GM12872 (cell line): ENCODE data around the gene PLEKHG5.

Source experiments
- TF ChIP-seq, protein P1 (sequence below): IDR thresholded peaks from 3 replicates; pipeline ENCODE4 v1.5.1; 2011; ENCODE audit warnings: low read depth, mild to moderate bottlenecking, low read length, moderate library complexity; ENCODE audit not compliant: insufficient read depth

The PLEKHG5 gene

GRCh38 chr1:6506210-6507036 is 15.0 kb upstream of the PLEKHG5 start:
- TF ChIP-seq, protein P1, sequence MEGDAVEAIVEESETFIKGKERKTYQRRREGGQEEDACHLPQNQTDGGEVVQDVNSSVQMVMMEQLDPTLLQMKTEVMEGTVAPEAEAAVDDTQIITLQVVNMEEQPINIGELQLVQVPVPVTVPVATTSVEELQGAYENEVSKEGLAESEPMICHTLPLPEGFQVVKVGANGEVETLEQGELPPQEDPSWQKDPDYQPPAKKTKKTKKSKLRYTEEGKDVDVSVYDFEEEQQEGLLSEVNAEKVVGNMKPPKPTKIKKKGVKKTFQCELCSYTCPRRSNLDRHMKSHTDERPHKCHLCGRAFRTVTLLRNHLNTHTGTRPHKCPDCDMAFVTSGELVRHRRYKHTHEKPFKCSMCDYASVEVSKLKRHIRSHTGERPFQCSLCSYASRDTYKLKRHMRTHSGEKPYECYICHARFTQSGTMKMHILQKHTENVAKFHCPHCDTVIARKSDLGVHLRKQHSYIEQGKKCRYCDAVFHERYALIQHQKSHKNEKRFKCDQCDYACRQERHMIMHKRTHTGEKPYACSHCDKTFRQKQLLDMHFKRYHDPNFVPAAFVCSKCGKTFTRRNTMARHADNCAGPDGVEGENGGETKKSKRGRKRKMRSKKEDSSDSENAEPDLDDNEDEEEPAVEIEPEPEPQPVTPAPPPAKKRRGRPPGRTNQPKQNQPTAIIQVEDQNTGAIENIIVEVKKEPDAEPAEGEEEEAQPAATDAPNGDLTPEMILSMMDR: no peak

DNA sequence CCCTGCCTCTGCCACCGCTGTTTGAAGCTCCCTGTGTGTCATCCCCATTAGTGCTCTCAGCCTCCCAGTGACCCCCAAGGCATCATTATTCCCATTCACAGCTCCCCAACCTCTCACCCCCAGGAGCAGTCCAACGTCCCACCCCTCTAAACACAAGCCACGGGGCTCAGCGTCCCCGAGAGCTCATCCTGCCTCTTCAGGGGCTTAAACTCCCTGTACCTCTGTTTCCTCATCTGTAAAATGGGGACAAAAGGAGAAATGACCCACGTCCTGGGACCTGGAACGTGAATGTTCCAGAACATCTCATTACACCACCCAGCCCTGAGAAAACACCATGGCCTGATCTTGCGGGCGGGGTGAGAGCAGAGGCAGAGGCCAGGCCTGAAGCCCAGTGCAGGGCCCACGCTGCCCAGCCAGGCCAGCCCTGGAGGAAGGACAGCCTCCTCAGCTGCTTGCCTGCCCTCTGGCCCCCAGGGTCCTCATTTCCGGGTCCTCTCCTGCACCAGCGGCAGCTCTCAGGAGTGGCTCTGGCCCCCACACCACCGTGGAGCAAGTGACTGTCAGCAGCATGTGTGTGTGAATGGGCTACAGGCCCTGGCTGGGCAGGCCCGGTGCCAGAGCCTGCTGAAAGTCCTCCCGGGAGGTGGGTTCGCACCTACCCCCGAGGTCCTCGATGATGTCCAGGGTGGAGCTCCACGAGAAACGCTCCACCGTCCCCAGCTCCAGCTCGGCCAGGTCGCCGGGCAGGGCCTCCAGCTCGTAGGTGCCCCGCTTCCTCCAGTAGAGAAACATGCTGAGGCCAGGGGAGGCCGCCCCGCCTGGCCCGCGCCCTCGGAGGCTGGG is 14.1 kb upstream of the PLEKHG5 start:
- TF ChIP-seq, protein P1: no peak

DNA sequence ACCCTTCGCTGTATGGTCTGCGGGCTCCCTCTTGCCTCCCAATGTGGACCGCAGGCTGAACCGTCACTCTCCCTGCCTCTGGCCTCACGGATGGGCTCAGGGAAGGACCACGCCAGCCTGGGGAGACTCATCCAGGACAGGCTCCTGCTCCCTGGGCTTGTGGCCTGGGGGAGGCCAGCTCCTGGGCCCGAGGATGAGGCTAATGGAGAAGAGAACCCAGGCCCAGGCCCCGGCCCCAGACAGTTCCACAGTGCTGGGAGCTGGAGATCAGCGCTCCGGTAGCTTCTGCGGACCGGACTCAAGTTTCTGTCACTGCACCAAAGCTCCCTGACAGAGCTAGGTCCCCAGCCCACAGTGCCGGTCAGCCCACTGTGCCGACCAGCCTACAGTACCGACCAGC is 13.4 kb upstream of the PLEKHG5 start:
- TF ChIP-seq, protein P1: no peak

DNA sequence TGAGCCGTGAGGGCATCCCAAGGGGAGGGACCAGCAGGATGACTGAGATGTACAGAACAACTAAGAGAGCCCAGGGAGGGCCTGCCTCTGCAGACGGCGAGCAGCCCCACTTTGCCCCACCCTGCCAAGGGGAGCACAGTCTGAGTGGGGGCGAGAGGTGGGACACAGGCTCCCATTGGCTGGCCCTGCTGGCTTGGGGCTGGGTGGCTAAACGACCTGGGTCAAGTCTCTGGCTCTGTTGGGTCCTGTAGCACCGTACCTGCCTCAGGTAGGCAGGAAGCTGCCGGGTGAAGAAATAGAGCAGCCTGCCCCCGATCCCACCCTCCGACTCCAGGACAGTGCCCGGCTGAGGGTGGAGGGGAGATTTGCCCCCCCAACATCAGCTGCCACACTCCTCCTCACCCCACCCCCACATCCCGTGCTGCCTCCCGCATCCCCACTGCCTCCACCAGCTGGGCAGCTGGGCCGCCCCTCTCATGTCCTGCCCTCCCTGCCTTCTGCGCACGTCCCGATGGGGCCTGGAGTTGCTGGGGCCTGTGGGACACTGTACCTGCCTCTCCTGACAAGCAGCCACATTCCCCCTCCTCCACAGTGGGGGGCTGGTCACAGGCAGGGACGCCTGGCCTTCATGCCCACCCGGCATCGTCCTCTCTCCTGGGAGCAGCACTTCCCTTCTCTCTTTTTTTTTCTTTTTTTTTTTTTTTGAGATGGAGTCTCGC is 12.6 kb upstream of the PLEKHG5 start:
- TF ChIP-seq, protein P1: no peak

DNA sequence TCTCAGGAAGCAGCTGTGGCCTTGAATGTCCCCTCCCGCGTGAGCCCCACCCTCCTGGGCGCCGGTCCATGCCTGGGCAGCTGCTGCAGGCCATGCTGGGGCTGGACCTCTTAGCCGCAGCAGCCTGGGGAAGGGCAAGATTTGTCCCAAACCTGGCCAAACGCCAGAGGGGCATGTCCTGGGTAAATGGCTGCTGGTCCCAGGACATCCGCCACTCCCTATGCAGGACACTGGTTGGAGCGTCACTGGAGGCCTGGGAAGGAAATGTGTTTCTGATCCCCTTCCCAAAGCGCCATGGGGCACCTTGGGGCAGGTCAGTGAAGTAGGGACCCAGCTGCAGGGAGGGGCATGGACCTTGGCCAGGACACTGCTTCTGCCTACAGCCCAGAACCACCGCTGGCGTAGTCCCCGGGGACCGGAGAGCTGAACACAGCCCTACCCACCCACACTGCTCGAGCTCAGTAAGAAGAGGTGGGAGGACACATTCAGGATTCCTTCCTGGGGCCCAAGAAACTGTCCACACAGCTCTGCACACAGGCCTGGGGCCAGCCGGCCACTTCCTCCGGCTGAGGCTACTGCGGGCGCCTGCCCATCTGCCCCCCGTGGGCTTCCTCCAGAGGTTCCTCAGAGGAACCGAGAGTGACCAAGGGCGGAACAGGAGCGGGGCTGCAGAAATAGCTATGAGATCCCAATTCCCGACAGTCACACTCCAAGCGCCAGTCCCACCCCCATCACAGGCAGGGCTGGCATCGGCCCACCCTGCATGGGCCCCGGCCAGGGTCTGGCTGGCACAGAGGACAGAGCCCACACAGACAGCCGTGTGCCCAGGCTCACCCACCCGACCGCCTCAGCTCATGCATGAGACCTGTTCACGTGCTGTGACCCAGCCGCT is 10.8 kb upstream of the PLEKHG5 start:
- TF ChIP-seq, protein P1: no peak

DNA sequence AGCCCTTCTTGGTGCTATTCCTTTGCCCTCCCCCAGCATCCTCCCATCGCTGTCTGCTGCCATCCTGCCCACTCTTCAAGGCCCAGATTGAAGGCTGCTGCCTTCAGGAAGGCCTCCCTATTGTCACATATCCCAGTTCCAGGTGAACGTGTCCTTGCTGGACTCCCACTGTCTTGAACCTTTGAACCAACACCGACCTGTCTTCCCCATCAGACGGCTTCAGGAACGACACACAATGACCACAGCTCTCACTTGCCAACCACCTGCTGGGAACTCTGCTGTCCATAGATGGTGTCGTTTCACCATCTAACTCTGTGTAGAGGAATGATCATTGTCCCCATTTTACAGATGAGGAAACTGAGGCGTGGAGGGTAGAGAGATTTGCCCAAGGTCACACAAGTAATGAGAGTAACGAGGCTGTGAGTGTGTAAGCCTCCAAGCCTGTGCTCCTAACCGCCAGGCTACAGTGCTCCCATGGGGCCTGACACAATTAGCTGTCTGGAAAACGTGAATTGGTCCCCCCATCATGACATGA is 9.9 kb upstream of the PLEKHG5 start:
- TF ChIP-seq, protein P1: no peak
